Natural killer cell (primary cell): ENCODE results near the gene MXD4. TPM values are rescaled to one million over a fixed set of nuclear protein-coding genes. Genes with fewer than 3 reads are reported as not detected.

ENCODE experiments used
- ATAC-seq, 3 donors: fragments of 150-1000 bp in 2 of 3; fragments of 200-7000 bp in 1 of 3; cut with Tn5 transposase; 1 replicate in 1 of 3; 2 replicates in 2 of 3; pipeline ENCODE4 v1.10.0; 2021; ENCODE audit warnings: mild to moderate bottlenecking in 2 of 3, moderate library complexity in 2 of 3
- DNase-seq, 2 donors: peaks; one replicate each; pipeline versions ENCODE4 v3.0.0 to v3.0.0-alpha.2; 2013 to 2021; ENCODE audit warnings: mixed read lengths in 1 of 2
- H3K27ac ChIP-seq: one replicate; pipeline ENCODE4 v1.5.1; 2013; ENCODE audit warnings: mild to moderate bottlenecking, low read length
- H3K27me3 ChIP-seq: one replicate; pipeline ENCODE4 v1.6.1; 2013; ENCODE audit warnings: low read length; ENCODE audit not compliant: control insufficient read depth, insufficient read depth
- H3K36me3 ChIP-seq: one replicate; pipeline ENCODE4 v1.6.1; 2013; ENCODE audit warnings: low read length; ENCODE audit not compliant: control insufficient read depth, insufficient read depth
- H3K4me1 ChIP-seq: one replicate; pipeline ENCODE4 v1.6.1; 2013; ENCODE audit warnings: low read length; ENCODE audit not compliant: control insufficient read depth, insufficient read depth
- H3K4me3 ChIP-seq: one replicate; pipeline ENCODE4 v1.5.1; 2013; ENCODE audit warnings: low read length
- H3K9me3 ChIP-seq: one replicate; pipeline ENCODE4 v1.6.1; 2013; ENCODE audit warnings: low read length; ENCODE audit not compliant: control insufficient read depth, insufficient read depth
- H3K27ac Mint-ChIP-seq, 2 donors: one replicate each; pipeline ENCODE4 v1.8.0; 2022; ENCODE audit warnings: mild to moderate bottlenecking in 2 of 2, mixed read lengths in 2 of 2, moderate library complexity in 1 of 2
- H3K27me3 Mint-ChIP-seq, 2 donors: one replicate each; pipeline ENCODE4 v1.8.0; 2022; ENCODE audit warnings: low read depth in 2 of 2, mixed read lengths in 2 of 2
- H3K36me3 Mint-ChIP-seq: one replicate; pipeline ENCODE4 v1.8.0; 2022; ENCODE audit warnings: mixed read lengths
- H3K4me1 Mint-ChIP-seq, 2 donors: one replicate each; pipeline ENCODE4 v1.8.0; 2022; ENCODE audit warnings: mixed read lengths in 2 of 2
- H3K4me3 Mint-ChIP-seq: one replicate; pipeline ENCODE4 v1.8.0; 2022; ENCODE audit warnings: mild to moderate bottlenecking, moderate library complexity, mixed read lengths
- H3K9me3 Mint-ChIP-seq, 2 donors: one replicate each; pipeline ENCODE4 v1.8.0; 2022; ENCODE audit warnings: mixed read lengths in 2 of 2
- WGBS: methylation state at CpG from one replicate; pipeline ENCODE4 v1.1.7; 2013; ENCODE audit warnings: missing lambda C conversion rate; ENCODE audit not compliant: insufficient coverage; 5-methylcytosine and 5-hydroxymethylcytosine counted together
- intact Hi-C: fragments of 100-400 bp; cut with micrococcal nuclease; formaldehyde crosslinking; loops from one replicate; pipeline ENCODE4 v1.14.2; 2022
- total RNA-seq, 4 donors: library from RNA; stranded (reverse); fragments of 120-200 nt in 1 of 4; gene quantifications; one replicate each; pipeline versions ENCODE4 v1.2.3 to v1.2.4, GENCODE V29; 2013 to 2022
- TF ChIP-seq, protein P1 (sequence below): fragments of 200-600 bp; IDR thresholded peaks from one replicate; pipeline ENCODE4 v1.8.0; 2022; ENCODE audit warnings: antibody characterized with exemption

The MXD4 gene
- total RNA-seq, 3 donors from 2014 or later (not counting 1 experiment from before 2014, with no cell fraction given), result 141 to 172 (median 166) TPM

DNA sequence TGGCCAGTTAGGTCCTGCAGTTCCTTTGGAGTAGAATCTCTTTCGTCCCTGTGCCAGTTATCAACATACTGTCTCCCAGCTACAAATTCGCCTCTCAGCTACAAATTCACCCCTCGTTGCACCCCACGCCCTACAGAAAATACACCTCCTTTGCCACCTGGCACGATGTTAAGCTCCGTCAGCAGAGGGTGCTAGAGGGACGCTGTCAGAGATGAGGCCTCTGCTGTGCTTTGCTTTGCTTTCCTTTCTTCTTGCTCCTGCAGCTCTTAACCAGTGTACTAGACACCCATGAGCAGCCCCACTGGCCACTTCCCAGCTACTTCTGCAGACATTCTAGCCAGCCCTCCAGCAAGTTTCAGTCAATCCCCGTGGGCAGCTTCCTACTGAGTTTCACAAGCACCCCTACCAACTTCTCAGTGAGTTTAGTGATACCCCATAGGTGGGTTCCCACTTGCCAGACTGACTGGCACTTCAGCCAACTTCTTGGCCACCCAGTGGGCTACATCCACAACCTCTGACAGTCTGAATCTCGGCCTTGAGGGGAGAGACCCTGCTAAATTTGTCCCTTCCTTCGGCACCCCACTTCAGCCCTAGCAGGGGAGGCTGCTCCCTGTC is 41.8 kb downstream of the MXD4 start:
- H3K4me3 ChIP-seq, result no peak overlapping the region
- no peaks in the 10 kb centered on the region for H3K4me1 ChIP-seq
- H3K4me3 Mint-ChIP-seq, result no peak overlapping the region
- no peaks in the 10 kb centered on the region for H3K9me3 ChIP-seq
- H3K9me3 Mint-ChIP-seq, result no peaks in the 10 kb centered on the region
- DNase-seq (peak; percentile 70 to 90), ATAC-seq (peak; percentile 91 to 99 (median 97))
- no peaks in the 10 kb centered on the region for H3K36me3 Mint-ChIP-seq
- TF ChIP-seq, protein P1, sequence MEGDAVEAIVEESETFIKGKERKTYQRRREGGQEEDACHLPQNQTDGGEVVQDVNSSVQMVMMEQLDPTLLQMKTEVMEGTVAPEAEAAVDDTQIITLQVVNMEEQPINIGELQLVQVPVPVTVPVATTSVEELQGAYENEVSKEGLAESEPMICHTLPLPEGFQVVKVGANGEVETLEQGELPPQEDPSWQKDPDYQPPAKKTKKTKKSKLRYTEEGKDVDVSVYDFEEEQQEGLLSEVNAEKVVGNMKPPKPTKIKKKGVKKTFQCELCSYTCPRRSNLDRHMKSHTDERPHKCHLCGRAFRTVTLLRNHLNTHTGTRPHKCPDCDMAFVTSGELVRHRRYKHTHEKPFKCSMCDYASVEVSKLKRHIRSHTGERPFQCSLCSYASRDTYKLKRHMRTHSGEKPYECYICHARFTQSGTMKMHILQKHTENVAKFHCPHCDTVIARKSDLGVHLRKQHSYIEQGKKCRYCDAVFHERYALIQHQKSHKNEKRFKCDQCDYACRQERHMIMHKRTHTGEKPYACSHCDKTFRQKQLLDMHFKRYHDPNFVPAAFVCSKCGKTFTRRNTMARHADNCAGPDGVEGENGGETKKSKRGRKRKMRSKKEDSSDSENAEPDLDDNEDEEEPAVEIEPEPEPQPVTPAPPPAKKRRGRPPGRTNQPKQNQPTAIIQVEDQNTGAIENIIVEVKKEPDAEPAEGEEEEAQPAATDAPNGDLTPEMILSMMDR, result peak; percentile 88
- intact Hi-C loops, result loop anchor here (1.0 kb wide), 3 partner anchors 134 to 243 kb away; no protein-coding TSS in a partner anchor
- H3K27ac Mint-ChIP-seq, result peak overlapping the region in 1 of 2 donors; percentile 37
- peaks cover 7 to 8% of the 10 kb centered on the region in 2 donors for H3K4me1 Mint-ChIP-seq
- H3K36me3 ChIP-seq, result peaks cover 3% of the 10 kb centered on the region
- 16% methylated on average over 10 of the region's 10 CpGs for WGBS
- no peaks in the 10 kb centered on the region for H3K27me3 ChIP-seq
- no peak overlapping the region for H3K27ac ChIP-seq
- no peaks in the 10 kb centered on the region for H3K27me3 Mint-ChIP-seq

DNA sequence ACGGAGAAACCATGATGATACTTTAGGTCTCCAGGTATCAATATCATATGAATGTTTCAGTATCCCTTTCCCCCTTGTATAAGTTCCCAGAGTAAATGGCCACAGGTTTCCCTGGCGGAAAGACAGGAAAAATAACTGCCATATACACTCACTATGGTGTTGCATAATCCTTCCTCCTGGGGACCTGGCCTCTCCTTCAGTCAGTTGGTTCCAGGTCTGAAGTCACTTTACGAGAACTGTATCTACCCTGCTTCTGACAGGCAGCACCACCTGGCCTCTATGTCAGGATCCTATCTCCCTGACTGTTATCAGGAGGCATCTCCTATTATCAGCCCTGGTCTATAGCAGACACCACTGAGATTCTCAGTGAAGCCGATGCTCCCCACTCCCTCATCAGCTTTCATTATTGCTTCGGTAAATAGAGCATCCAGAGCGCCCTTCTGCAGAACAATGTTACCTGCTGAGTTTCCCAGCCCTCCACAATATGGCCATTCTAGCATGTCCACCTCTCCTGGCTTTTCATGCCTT is 42.6 kb downstream of the MXD4 start:
- H3K4me3 Mint-ChIP-seq, result no peak overlapping the region
- intact Hi-C loops, result no loop called here
- Histone ChIP-seq H3K9me3 (no peaks in the 10 kb centered on the region), H3K4me3 (no peak overlapping the region), H3K36me3 (peaks cover 3% of the 10 kb centered on the region), H3K27ac (no peak overlapping the region), H3K4me1 (no peaks in the 10 kb centered on the region), H3K27me3 (no peaks in the 10 kb centered on the region)
- no peaks in the 10 kb centered on the region for H3K36me3 Mint-ChIP-seq
- ATAC-seq (no peak), DNase-seq (no peak)
- TF ChIP-seq, protein P1, result no peak
- H3K9me3 Mint-ChIP-seq, result no peaks in the 10 kb centered on the region
- H3K27me3 Mint-ChIP-seq, result no peaks in the 10 kb centered on the region
- no peak overlapping the region for H3K27ac Mint-ChIP-seq
- whole genome bisulfite sequencing, result 96% methylated on average over 6 of the region's 6 CpGs
- peaks cover 7 to 8% of the 10 kb centered on the region in 2 donors for H3K4me1 Mint-ChIP-seq

DNA sequence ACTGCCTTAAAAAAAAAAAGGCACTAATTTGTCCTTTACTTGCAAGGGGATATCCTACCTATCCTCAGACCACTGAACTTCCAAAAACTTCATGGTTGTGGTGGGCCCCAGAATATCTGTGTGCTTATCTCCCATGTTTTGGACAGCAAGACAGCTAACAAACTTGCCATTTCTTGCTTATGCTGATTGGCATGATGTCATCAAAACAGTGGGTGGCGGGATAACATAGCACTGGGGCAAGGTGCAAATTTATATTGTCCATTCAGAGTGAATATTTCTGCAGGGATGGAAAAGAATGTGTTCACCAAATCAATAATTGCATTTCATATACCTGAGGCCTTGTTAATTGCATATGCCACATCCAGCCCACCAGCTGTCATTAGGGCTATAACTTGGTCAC is 43.5 kb downstream of the MXD4 start:
- H3K27me3 ChIP-seq, result no peaks in the 10 kb centered on the region
- no peaks in the 10 kb centered on the region for H3K4me1 ChIP-seq
- no peaks in the 10 kb centered on the region for H3K27me3 Mint-ChIP-seq
- ATAC-seq (no peak), DNase-seq (no peak)
- no peak overlapping the region for H3K27ac Mint-ChIP-seq
- 100% methylated on average over 1 of the region's 1 CpG for WGBS
- peaks cover 7 to 8% of the 10 kb centered on the region in 2 donors for H3K4me1 Mint-ChIP-seq
- H3K27ac ChIP-seq, result no peak overlapping the region
- no peak overlapping the region for H3K4me3 ChIP-seq
- no peaks in the 10 kb centered on the region for H3K36me3 Mint-ChIP-seq
- no peaks in the 10 kb centered on the region for H3K9me3 Mint-ChIP-seq
- H3K4me3 Mint-ChIP-seq, result no peak overlapping the region
- intact Hi-C loops, result no loop called here
- TF ChIP-seq, protein P1, result no peak
- peaks cover under 1% of the 10 kb centered on the region for H3K36me3 ChIP-seq
- H3K9me3 ChIP-seq, result no peaks in the 10 kb centered on the region
